Measurements from ENCODE around the gene ATP2B3. TPM values are rescaled to one million over a fixed set of nuclear protein-coding genes. Genes with fewer than 3 reads are reported as not detected.
A peak's percentile ranks its signal among the peaks of the same experiment; 100 is the strongest.

The ATP2B3 gene
- total and polyA plus RNA-seq, 4 experiments from 2014 or later: 0.09 TPM; not detected in 3

DNA sequence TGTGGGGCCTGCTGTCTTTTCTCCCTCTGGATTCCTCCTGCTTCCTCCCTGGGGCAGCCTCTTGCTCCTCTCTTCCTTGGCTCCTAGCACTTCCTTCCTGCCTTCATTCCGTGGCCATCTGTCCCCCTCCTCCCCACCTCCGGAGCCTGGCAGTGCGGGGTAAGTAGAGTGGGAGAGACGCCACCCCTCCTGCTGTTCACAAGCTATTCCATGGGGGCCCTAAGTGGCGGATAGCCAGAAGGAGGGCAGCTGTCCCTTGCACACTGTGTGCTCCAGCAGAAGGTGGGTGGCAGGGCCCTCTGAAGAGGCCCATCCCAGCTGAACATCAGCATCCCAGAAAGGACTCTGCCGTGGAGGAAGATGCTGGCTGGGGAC, 54.1 kb downstream of the ATP2B3 start:
- Histone ChIP-seq H3K36me3 (ENCODE audit: insufficient read depth, low read length) (no peaks in the 10 kb centered on the region), H3K4me3 (ENCODE audit: low read length in 2 of 2) (no peak overlapping the region), H3K9me3 (ENCODE audit: control insufficient read depth in 1 of 2, low read length in 2 of 2) (no peaks in the 10 kb centered on the region), H3K4me1 (ENCODE audit: insufficient read depth, low read length) (no peaks in the 10 kb centered on the region), H3K27ac (ENCODE audit: low read depth, low read length) (no peak overlapping the region), H3K27me3 (ENCODE audit: insufficient read depth, low read length) (no peaks in the 10 kb centered on the region)
- intact Hi-C loops (cut with micrococcal nuclease): no loop called here
- CTCF ChIA-PET (ENCODE audit: partially characterized antibody): interaction anchor here (0.6 kb wide), 1 partner anchor 241 kb away, joined by 4 read pairs; no protein-coding TSS in a partner anchor
- DNase-seq: no peak
- no peaks in the 10 kb centered on the region for H3K36me3 Mint-ChIP-seq
- no peaks in the 10 kb centered on the region for H3K27me3 Mint-ChIP-seq
- no peak overlapping the region for H3K4me3 Mint-ChIP-seq
- H3K9me3 Mint-ChIP-seq: no peaks in the 10 kb centered on the region
- H3K27ac Mint-ChIP-seq: no peak overlapping the region
- H3K4me1 Mint-ChIP-seq: no peaks in the 10 kb centered on the region
- POLR2A ChIA-PET (ENCODE audit: partially characterized antibody): no interaction called here

DNA sequence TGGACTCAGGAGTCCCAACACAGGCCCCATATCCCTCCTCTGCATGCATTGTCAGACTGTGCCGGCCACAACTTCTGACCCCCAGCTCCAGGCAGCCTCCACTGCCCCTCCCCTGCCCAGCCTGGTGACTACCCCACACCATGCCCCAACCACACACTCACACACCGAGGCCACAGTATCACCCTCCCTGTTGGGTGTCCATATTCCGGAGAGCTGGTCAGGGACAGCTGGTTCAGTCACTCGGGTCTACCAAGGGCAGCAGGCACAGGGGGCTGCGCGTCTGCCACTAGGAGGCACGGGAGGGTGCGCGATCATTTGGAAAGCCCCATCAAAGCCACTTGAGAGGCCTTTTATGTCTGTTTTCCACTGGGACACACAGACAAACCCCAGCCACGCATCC, 55.2 kb downstream of the ATP2B3 start:
- Histone ChIP-seq H3K27ac (ENCODE audit: low read depth, low read length) (no peak overlapping the region), H3K4me3 (ENCODE audit: low read length in 2 of 2) (no peak overlapping the region), H3K4me1 (ENCODE audit: insufficient read depth, low read length) (no peaks in the 10 kb centered on the region), H3K36me3 (ENCODE audit: insufficient read depth, low read length) (no peaks in the 10 kb centered on the region), H3K9me3 (ENCODE audit: control insufficient read depth in 1 of 2, low read length in 2 of 2) (no peaks in the 10 kb centered on the region), H3K27me3 (ENCODE audit: insufficient read depth, low read length) (no peaks in the 10 kb centered on the region)
- CTCF ChIA-PET (ENCODE audit: partially characterized antibody): no interaction called here
- intact Hi-C loops (cut with micrococcal nuclease): no loop called here
- H3K4me3 Mint-ChIP-seq: no peak overlapping the region
- H3K36me3 Mint-ChIP-seq: no peaks in the 10 kb centered on the region
- POLR2A ChIA-PET (ENCODE audit: partially characterized antibody): interaction anchor here (0.6 kb wide), 1 partner anchor 430 kb away, joined by 3 read pairs; no protein-coding TSS in a partner anchor
- no peak for DNase-seq
- no peak overlapping the region for H3K27ac Mint-ChIP-seq
- H3K4me1 Mint-ChIP-seq: no peaks in the 10 kb centered on the region
- H3K27me3 Mint-ChIP-seq: no peaks in the 10 kb centered on the region
- H3K9me3 Mint-ChIP-seq: no peaks in the 10 kb centered on the region

DNA sequence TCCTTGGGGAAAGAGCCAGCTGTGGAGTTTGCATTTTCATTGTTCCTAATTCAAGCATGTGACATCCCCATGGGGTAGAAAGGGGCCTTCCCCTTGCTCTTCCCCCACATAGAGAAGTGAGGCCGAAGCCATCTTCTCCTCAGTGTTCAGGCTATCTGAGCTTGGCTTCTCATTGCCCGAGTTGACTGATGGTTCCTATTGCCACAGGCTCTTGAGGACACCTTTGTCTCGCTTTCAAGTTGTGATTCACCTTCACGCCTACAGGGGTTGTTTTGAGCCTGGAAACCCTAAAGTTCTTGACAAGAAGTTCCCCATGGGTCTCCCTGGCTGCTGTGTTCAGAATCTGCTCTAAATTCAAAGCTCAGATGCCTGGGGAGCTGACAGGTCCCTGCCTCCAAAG, 56.5 kb downstream of the ATP2B3 start:
- Mint-ChIP-seq H3K9me3 (no peaks in the 10 kb centered on the region), H3K4me1 (no peaks in the 10 kb centered on the region), H3K27ac (no peak overlapping the region), H3K4me3 (no peak overlapping the region), H3K36me3 (no peaks in the 10 kb centered on the region), H3K27me3 (no peaks in the 10 kb centered on the region)
- Histone ChIP-seq H3K4me3 (ENCODE audit: low read length in 2 of 2) (no peak overlapping the region), H3K27ac (ENCODE audit: low read depth, low read length) (no peak overlapping the region), H3K36me3 (ENCODE audit: insufficient read depth, low read length) (no peaks in the 10 kb centered on the region), H3K9me3 (ENCODE audit: control insufficient read depth in 1 of 2, low read length in 2 of 2) (no peaks in the 10 kb centered on the region), H3K4me1 (ENCODE audit: insufficient read depth, low read length) (no peaks in the 10 kb centered on the region), H3K27me3 (ENCODE audit: insufficient read depth, low read length) (no peaks in the 10 kb centered on the region)
- intact Hi-C loops (cut with micrococcal nuclease): no loop called here
- ChIA-PET POLR2A (ENCODE audit: partially characterized antibody) (interaction anchor here (0.9 kb wide), 1 partner anchor 9 kb away, joined by 3 read pairs; no protein-coding TSS in a partner anchor), CTCF (ENCODE audit: partially characterized antibody) (no interaction called here)
- DNase-seq: no peak

DNA sequence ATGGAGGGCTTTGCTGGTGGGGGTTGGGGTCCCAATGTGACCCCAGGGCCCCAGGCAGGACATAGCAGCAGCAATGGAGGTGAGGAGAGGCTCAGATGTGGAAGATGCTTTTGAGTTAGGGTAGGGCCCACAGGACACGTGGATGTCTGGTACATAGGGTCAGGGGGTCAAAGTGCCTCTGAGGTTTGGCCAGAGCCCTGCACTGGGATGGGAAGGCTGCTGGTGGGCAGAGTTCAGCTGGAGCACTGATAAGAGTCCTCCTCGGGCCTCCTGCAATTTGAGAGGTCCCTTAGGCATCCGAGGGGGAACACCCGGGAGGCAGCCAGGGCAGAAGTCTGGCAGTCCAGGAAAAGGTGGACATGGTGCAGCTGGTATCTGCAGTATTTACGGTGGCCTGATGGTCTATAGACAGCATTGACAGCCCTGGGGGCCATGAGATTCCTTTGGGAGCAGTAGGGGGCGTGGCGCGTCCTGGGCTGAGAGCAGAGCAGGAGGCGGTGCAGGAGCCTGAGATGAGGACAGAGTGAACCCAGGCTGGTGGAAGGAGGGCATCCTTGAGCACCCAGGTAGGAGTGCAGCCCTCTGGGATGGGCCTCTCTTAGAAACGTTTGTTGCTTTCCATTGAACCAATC, 58.9 kb downstream of the ATP2B3 start:
- H3K36me3 ChIP-seq (ENCODE audit: insufficient read depth, low read length): no peaks in the 10 kb centered on the region
- H3K36me3 Mint-ChIP-seq: no peaks in the 10 kb centered on the region
- no peaks in the 10 kb centered on the region for H3K9me3 Mint-ChIP-seq
- no peak overlapping the region for H3K27ac ChIP-seq (ENCODE audit: low read depth, low read length)
- intact Hi-C loops (cut with micrococcal nuclease): no loop called here
- no peaks in the 10 kb centered on the region for H3K4me1 ChIP-seq (ENCODE audit: insufficient read depth, low read length)
- CTCF ChIA-PET (ENCODE audit: partially characterized antibody): no interaction called here
- no peaks in the 10 kb centered on the region for H3K9me3 ChIP-seq (ENCODE audit: control insufficient read depth in 1 of 2, low read length in 2 of 2)
- H3K4me1 Mint-ChIP-seq: peaks cover 0 to 11% (median 4%) of the 10 kb centered on the region in 4 donors
- POLR2A ChIA-PET (ENCODE audit: partially characterized antibody): no interaction called here
- no peak overlapping the region for H3K4me3 ChIP-seq (ENCODE audit: low read length in 2 of 2)
- no peak overlapping the region for H3K4me3 Mint-ChIP-seq
- H3K27me3 ChIP-seq (ENCODE audit: insufficient read depth, low read length): no peaks in the 10 kb centered on the region
- DNase-seq: no peak
- H3K27ac Mint-ChIP-seq: no peak overlapping the region
- H3K27me3 Mint-ChIP-seq: no peaks in the 10 kb centered on the region

DNA sequence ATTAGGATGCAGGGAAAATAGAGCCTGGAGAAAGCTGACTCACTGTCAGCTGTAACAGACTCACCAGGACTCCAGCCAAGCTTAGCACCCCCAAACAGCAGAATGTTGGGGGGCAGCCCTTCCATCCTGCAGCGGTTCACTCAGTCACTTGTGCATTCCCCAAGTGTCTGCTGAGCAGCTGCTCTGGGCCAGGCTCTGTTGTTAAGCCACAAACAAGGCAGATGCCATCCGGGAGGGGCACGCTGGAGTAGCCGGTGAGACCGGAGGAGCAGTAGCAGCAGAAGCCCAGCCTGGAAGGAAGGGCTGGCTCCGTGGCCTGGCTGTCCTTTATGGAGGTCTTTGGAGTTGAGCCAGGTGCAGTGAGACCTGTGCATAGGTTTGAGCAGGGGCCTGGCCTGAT, 59.5 kb downstream of the ATP2B3 start:
- H3K36me3 ChIP-seq (ENCODE audit: insufficient read depth, low read length): no peaks in the 10 kb centered on the region
- H3K4me3 ChIP-seq (ENCODE audit: low read length in 2 of 2): no peak overlapping the region
- H3K27ac ChIP-seq (ENCODE audit: low read depth, low read length): no peak overlapping the region
- Mint-ChIP-seq H3K27me3 (no peaks in the 10 kb centered on the region), H3K4me1 (peaks cover 0 to 16% (median 4%) of the 10 kb centered on the region in 4 donors), H3K27ac (no peak overlapping the region), H3K4me3 (no peak overlapping the region), H3K36me3 (no peaks in the 10 kb centered on the region), H3K9me3 (no peaks in the 10 kb centered on the region)
- ChIA-PET POLR2A (ENCODE audit: partially characterized antibody) (no interaction called here), CTCF (ENCODE audit: partially characterized antibody) (interaction anchor here (1.6 kb wide), 1 partner anchor 33 kb away, joined by 3 read pairs; no protein-coding TSS in a partner anchor)
- intact Hi-C loops (cut with micrococcal nuclease): no loop called here
- peaks cover 2% of the 10 kb centered on the region for H3K4me1 ChIP-seq (ENCODE audit: insufficient read depth, low read length)
- no peaks in the 10 kb centered on the region for H3K9me3 ChIP-seq (ENCODE audit: control insufficient read depth in 1 of 2, low read length in 2 of 2)
- H3K27me3 ChIP-seq (ENCODE audit: insufficient read depth, low read length): no peaks in the 10 kb centered on the region
- DNase-seq: no peak

DNA sequence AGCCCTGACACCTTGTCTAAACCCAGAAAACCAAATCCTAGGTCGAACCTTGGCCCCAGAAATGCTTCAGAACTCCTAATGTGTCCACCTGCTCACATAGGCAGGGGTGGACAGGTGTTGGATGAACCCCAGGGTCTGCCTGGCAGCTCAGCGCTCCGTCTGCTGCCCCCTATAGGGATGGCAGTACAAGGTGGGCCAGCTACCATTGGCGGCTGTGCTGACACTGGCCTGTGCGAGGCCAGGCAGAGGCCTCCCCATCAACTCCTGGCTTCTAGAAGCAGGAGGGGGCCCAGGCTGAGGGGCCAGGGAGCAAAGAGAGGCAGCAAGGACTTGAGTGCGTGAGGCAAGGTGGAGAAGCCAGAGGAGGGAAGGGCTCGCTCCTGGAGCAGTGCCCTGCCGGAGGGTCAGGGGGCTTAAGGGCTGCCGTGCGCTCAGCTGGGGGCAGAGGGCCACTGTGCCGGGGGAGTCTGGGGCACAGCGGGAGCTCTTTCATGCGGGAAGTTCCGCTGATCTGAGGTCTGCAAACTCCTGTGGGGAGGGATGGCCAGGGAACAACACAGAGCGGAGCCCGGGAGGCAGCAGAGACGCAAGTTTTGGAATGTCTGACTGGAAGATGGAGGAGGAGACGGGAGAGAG, 60.9 kb downstream of the ATP2B3 start:
- Histone ChIP-seq H3K4me1 (ENCODE audit: insufficient read depth, low read length) (peaks cover 15% of the 10 kb centered on the region), H3K36me3 (ENCODE audit: insufficient read depth, low read length) (no peaks in the 10 kb centered on the region), H3K27ac (ENCODE audit: low read depth, low read length) (no peak overlapping the region), H3K27me3 (ENCODE audit: insufficient read depth, low read length) (no peaks in the 10 kb centered on the region), H3K9me3 (ENCODE audit: control insufficient read depth in 1 of 2, low read length in 2 of 2) (no peaks in the 10 kb centered on the region), H3K4me3 (ENCODE audit: low read length in 2 of 2) (no peak overlapping the region)
- H3K36me3 Mint-ChIP-seq: peaks cover 0 to 3% of the 10 kb centered on the region in 2 donors
- H3K27me3 Mint-ChIP-seq: no peaks in the 10 kb centered on the region
- CTCF ChIA-PET (ENCODE audit: partially characterized antibody): interaction anchor here (0.5 to 1.6 kb wide), 4 partner anchors 21 to 79 kb away, joined by 3 to 4 read pairs (median 3); no protein-coding TSS in a partner anchor
- H3K4me3 Mint-ChIP-seq: peak overlapping the region in 1 of 8 donors; percentile 17
- H3K27ac Mint-ChIP-seq: no peak overlapping the region
- POLR2A ChIA-PET (ENCODE audit: partially characterized antibody): no interaction called here
- DNase-seq: no peak
- no peaks in the 10 kb centered on the region for H3K9me3 Mint-ChIP-seq
- intact Hi-C loops (cut with micrococcal nuclease): no loop called here
- peaks cover 6 to 29% (median 14%) of the 10 kb centered on the region in 4 donors for H3K4me1 Mint-ChIP-seq

DNA sequence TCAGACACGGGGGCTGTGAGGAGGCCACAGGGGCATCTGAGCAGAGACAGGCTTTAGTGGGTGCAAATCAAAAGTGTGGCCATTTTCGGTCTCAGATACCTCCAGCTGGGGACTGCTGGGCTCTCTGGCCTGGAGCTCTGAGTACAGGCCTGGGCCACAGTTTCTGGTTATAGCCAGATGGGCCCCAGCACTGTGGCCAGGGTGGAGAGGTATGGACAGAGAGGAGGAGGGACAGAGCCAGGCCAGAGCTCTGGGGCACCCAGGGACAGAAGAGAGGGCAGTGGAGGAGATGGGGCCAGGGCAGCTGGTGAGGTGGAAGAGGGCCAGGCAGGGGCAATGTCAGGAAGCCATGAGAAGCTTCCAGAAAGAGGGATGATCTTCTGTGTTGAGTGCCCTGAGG, 61.4 kb downstream of the ATP2B3 start:
- DNase-seq: no peak
- ChIA-PET CTCF (ENCODE audit: partially characterized antibody) (interaction anchor here (0.5 to 1.4 kb wide), 3 partner anchors 21 to 79 kb away, joined by 3 to 4 read pairs (median 3); no protein-coding TSS in a partner anchor), POLR2A (ENCODE audit: partially characterized antibody) (no interaction called here)
- Mint-ChIP-seq H3K4me1 (peaks cover 6 to 35% (median 19%) of the 10 kb centered on the region in 4 donors), H3K27ac (peak overlapping the region in 3 of 7 donors; percentile 30 to 73 (median 35)), H3K9me3 (peaks cover 0 to 3% (median 0%) of the 10 kb centered on the region in 8 donors), H3K4me3 (no peak overlapping the region), H3K27me3 (no peaks in the 10 kb centered on the region), H3K36me3 (peaks cover 0 to 3% of the 10 kb centered on the region in 2 donors)
- H3K36me3 ChIP-seq (ENCODE audit: insufficient read depth, low read length): no peaks in the 10 kb centered on the region
- no peaks in the 10 kb centered on the region for H3K27me3 ChIP-seq (ENCODE audit: insufficient read depth, low read length)
- H3K4me3 ChIP-seq (ENCODE audit: low read length in 2 of 2): no peak overlapping the region
- intact Hi-C loops (cut with micrococcal nuclease): no loop called here
- H3K27ac ChIP-seq (ENCODE audit: low read depth, low read length): no peak overlapping the region
- H3K9me3 ChIP-seq (ENCODE audit: control insufficient read depth in 1 of 2, low read length in 2 of 2): no peaks in the 10 kb centered on the region
- H3K4me1 ChIP-seq (ENCODE audit: insufficient read depth, low read length): peaks cover 21% of the 10 kb centered on the region

Measured in CD4-positive, alpha-beta memory T cell (primary cell).